Activated T-cell treated with anti-CD3 and anti-CD28 coated beads, Interleukin-2, amount 50 U/mL, for 72 hours (primary cell): ENCODE results near the gene SPACA4. TPM values are rescaled to one million over a fixed set of nuclear protein-coding genes. Genes with fewer than 3 reads are reported as not detected.
"Not testable (repeated sequence)": the region's sequence is repeated elsewhere in the genome, so short reads cannot be mapped to it uniquely, and the experiment has no call there.

Experiments
- ATAC-seq, 2 donors: fragments of 150-1000 bp; cut with Tn5 transposase; replicated peaks in 1 of 2; 2 replicates each; pipeline ENCODE4 v1.10.0; 2021; ENCODE audit warnings: moderate library complexity in 2 of 2, mild to moderate bottlenecking in 1 of 2
- DNase-seq, 2 donors: peaks; one replicate each; pipeline ENCODE4 v3.0.0; 2021 to 2022; ENCODE audit warnings: mixed read lengths in 1 of 2
- H3K27ac Mint-ChIP-seq: one replicate; pipeline ENCODE4 v1.8.0; 2022; ENCODE audit warnings: mild to moderate bottlenecking, moderate library complexity, mixed read lengths
- H3K27me3 Mint-ChIP-seq: one replicate; pipeline ENCODE4 v1.8.0; 2022; ENCODE audit warnings: low read depth, mixed read lengths
- H3K36me3 Mint-ChIP-seq, 2 donors: one replicate each; pipeline ENCODE4 v1.8.0; 2022; ENCODE audit warnings: mixed read lengths in 2 of 2, mild to moderate bottlenecking in 1 of 2; ENCODE audit not compliant: insufficient read depth in 2 of 2
- H3K4me1 Mint-ChIP-seq: one replicate; pipeline ENCODE4 v1.8.0; 2022; ENCODE audit warnings: low read depth, mixed read lengths
- H3K4me3 Mint-ChIP-seq, 2 donors: one replicate each; pipeline ENCODE4 v1.8.0; 2022; ENCODE audit warnings: mild to moderate bottlenecking in 2 of 2, mixed read lengths in 2 of 2, moderate library complexity in 2 of 2
- H3K9me3 Mint-ChIP-seq, 2 donors: one replicate each; pipeline ENCODE4 v1.8.0; 2022; ENCODE audit warnings: mixed read lengths in 2 of 2
- total RNA-seq, 2 donors: library from RNA; stranded (reverse); gene quantifications; one replicate each; pipeline ENCODE4 v1.2.3, GENCODE V29; 2022

Gene SPACA4
- total RNA-seq = not detected

GRCh38 chr19:48606463-48607358 lies at the start of gene SPACA4:
SPACA4 (plus strand) TSS chr19:48606742; CDS start chr19:48606979, 237 bp downstream.
- no peaks in the 10 kb centered on the region for H3K36me3 Mint-ChIP-seq
- no peak for DNase-seq
- H3K4me1 Mint-ChIP-seq = no peaks in the 10 kb centered on the region
- no peak within 1 kb of the TSS for H3K27ac Mint-ChIP-seq
- no peaks in the 10 kb centered on the region for H3K9me3 Mint-ChIP-seq
- ATAC-seq = no peak
- H3K27me3 Mint-ChIP-seq = no peaks in the 10 kb centered on the region
- H3K4me3 Mint-ChIP-seq = no peak within 1 kb of the TSS

- peaks cover 7% of the 10 kb centered on the region for H3K27me3 Mint-ChIP-seq
- no peaks in the 10 kb centered on the region for H3K9me3 Mint-ChIP-seq
- H3K4me1 Mint-ChIP-seq = peaks cover 4% of the 10 kb centered on the region
- H3K36me3 Mint-ChIP-seq = no peaks in the 10 kb centered on the region
- no peak for DNase-seq
- H3K4me3 Mint-ChIP-seq = no peak overlapping the region
- no peak overlapping the region for H3K27ac Mint-ChIP-seq
- ATAC-seq = no peak
These were observed 49.7 kb upstream of the SPACA4 start for GRCh38 chr19:48556825-48557224.

- Mint-ChIP-seq H3K27me3 (peaks cover 7% of the 10 kb centered on the region), H3K27ac (no peak overlapping the region), H3K4me1 (peaks cover 4% of the 10 kb centered on the region), H3K4me3 (peak overlapping the region in 1 of 2 donors; percentile 8), H3K9me3 (no peaks in the 10 kb centered on the region), H3K36me3 (no peaks in the 10 kb centered on the region)
- no peak for DNase-seq
- no peak for ATAC-seq
These were observed 48.4 kb upstream of the SPACA4 start for GRCh38 chr19:48558018-48558684.

GRCh38 chr19:48560095-48560530 lies 46.4 kb upstream of the SPACA4 start:
- ATAC-seq (no peak), DNase-seq (no peak)
- Mint-ChIP-seq H3K27ac (no peak overlapping the region), H3K4me1 (peaks cover 4% of the 10 kb centered on the region), H3K27me3 (peaks cover 7% of the 10 kb centered on the region), H3K9me3 (no peaks in the 10 kb centered on the region), H3K36me3 (no peaks in the 10 kb centered on the region), H3K4me3 (no peak overlapping the region)

- peaks cover 7% of the 10 kb centered on the region for H3K27me3 Mint-ChIP-seq
- H3K27ac Mint-ChIP-seq = no peak overlapping the region
- ATAC-seq (no peak), DNase-seq (no peak)
- peaks cover 4% of the 10 kb centered on the region for H3K4me1 Mint-ChIP-seq
- no peak overlapping the region for H3K4me3 Mint-ChIP-seq
- H3K9me3 Mint-ChIP-seq = no peaks in the 10 kb centered on the region
- H3K36me3 Mint-ChIP-seq = no peaks in the 10 kb centered on the region
These were observed 45.1 kb upstream of the SPACA4 start for GRCh38 chr19:48561412-48561811.

- Mint-ChIP-seq H3K36me3 (no peaks in the 10 kb centered on the region), H3K27me3 (peaks cover 12% of the 10 kb centered on the region), H3K4me1 (no peaks in the 10 kb centered on the region), H3K27ac (no peak overlapping the region), H3K9me3 (no peaks in the 10 kb centered on the region), H3K4me3 (no peak overlapping the region)
- no peak for DNase-seq
- no peak for ATAC-seq
These were observed 41.5 kb upstream of the SPACA4 start for GRCh38 chr19:48565090-48565489.

- ATAC-seq = no peak
- H3K27me3 Mint-ChIP-seq = peaks cover 12% of the 10 kb centered on the region
- H3K27ac Mint-ChIP-seq = no peak overlapping the region
- DNase-seq = no peak
- H3K36me3 Mint-ChIP-seq = no peaks in the 10 kb centered on the region
- H3K4me1 Mint-ChIP-seq = no peaks in the 10 kb centered on the region
- H3K9me3 Mint-ChIP-seq = no peaks in the 10 kb centered on the region
- no peak overlapping the region for H3K4me3 Mint-ChIP-seq
These were observed 38.1 kb upstream of the SPACA4 start for GRCh38 chr19:48568345-48568886.

GRCh38 chr19:48569814-48570213 lies 36.7 kb upstream of the SPACA4 start:
- no peak overlapping the region for H3K27ac Mint-ChIP-seq
- H3K9me3 Mint-ChIP-seq = no peaks in the 10 kb centered on the region
- no peak for ATAC-seq
- no peaks in the 10 kb centered on the region for H3K4me1 Mint-ChIP-seq
- H3K4me3 Mint-ChIP-seq = no peak overlapping the region
- no peak for DNase-seq
- H3K36me3 Mint-ChIP-seq = no peaks in the 10 kb centered on the region
- peaks cover 12% of the 10 kb centered on the region for H3K27me3 Mint-ChIP-seq

- ATAC-seq (no peak), DNase-seq (no peak)
- Mint-ChIP-seq H3K4me1 (no peaks in the 10 kb centered on the region), H3K27me3 (peaks cover 12% of the 10 kb centered on the region), H3K27ac (no peak overlapping the region), H3K9me3 (no peaks in the 10 kb centered on the region), H3K4me3 (no peak overlapping the region), H3K36me3 (no peaks in the 10 kb centered on the region)
These were observed 35.0 kb upstream of the SPACA4 start for GRCh38 chr19:48571378-48572162.

GRCh38 chr19:48573163-48573505 lies 33.4 kb upstream of the SPACA4 start:
- no peaks in the 10 kb centered on the region for H3K4me1 Mint-ChIP-seq
- no peak overlapping the region for H3K27ac Mint-ChIP-seq
- DNase-seq (no peak), ATAC-seq (no peak)
- H3K4me3 Mint-ChIP-seq = no peak overlapping the region
- no peaks in the 10 kb centered on the region for H3K27me3 Mint-ChIP-seq
- H3K9me3 Mint-ChIP-seq = no peaks in the 10 kb centered on the region
- no peaks in the 10 kb centered on the region for H3K36me3 Mint-ChIP-seq

GRCh38 chr19:48575931-48576622 lies 30.5 kb upstream of the SPACA4 start:
- no peak for DNase-seq
- ATAC-seq = no peak
- H3K4me3 Mint-ChIP-seq = no peak overlapping the region
- no peak overlapping the region for H3K27ac Mint-ChIP-seq
- H3K4me1 Mint-ChIP-seq = no peaks in the 10 kb centered on the region
- H3K27me3 Mint-ChIP-seq = no peaks in the 10 kb centered on the region
- no peaks in the 10 kb centered on the region for H3K36me3 Mint-ChIP-seq
- no peaks in the 10 kb centered on the region for H3K9me3 Mint-ChIP-seq

GRCh38 chr19:48577908-48578307 lies 28.6 kb upstream of the SPACA4 start:
- ATAC-seq, H3K36me3 Mint-ChIP-seq, H3K4me1 Mint-ChIP-seq, H3K27me3 Mint-ChIP-seq, H3K9me3 Mint-ChIP-seq, H3K4me3 Mint-ChIP-seq, H3K27ac Mint-ChIP-seq, DNase-seq: not testable (repeated sequence)
